ENCODE measurements around the gene NGB.

- TF ChIP-seq, protein P1, sequence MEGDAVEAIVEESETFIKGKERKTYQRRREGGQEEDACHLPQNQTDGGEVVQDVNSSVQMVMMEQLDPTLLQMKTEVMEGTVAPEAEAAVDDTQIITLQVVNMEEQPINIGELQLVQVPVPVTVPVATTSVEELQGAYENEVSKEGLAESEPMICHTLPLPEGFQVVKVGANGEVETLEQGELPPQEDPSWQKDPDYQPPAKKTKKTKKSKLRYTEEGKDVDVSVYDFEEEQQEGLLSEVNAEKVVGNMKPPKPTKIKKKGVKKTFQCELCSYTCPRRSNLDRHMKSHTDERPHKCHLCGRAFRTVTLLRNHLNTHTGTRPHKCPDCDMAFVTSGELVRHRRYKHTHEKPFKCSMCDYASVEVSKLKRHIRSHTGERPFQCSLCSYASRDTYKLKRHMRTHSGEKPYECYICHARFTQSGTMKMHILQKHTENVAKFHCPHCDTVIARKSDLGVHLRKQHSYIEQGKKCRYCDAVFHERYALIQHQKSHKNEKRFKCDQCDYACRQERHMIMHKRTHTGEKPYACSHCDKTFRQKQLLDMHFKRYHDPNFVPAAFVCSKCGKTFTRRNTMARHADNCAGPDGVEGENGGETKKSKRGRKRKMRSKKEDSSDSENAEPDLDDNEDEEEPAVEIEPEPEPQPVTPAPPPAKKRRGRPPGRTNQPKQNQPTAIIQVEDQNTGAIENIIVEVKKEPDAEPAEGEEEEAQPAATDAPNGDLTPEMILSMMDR (IDR thresholded peaks at IDR 0.05), result no peak
- no peak for TF ChIP-seq POLR2A (IDR thresholded peaks at IDR 0.05; ENCODE audit: low read depth)
- no peak for TF ChIP-seq EP300 (IDR thresholded peaks at IDR 0.05)
- no peak for TF ChIP-seq POLR2AphosphoS5 (IDR thresholded peaks at IDR 0.05)
Observed at GRCh38 chr14:77279719-77280118, 8.7 kb upstream of the NGB start.

Data from esophagus muscularis mucosa (tissue), 4 donors.